GM23248 (cell line): Measurements from ENCODE around the gene NHS. TPM values are rescaled to one million over a fixed set of nuclear protein-coding genes. Genes with fewer than 3 reads are reported as not detected.

Experiments
- DNase-seq: peaks from one replicate; pipeline ENCODE4 v3.0.0-alpha.2; 2015
- H2AFZ ChIP-seq: fragments of 200-600 bp; sonication (generic); 2 replicates; pipeline ENCODE4 v1.6.1; 2016; ENCODE audit warnings: antibody characterized with exemption
- H3F3A ChIP-seq: fragments of 200-600 bp; sonication (generic); 2 replicates; pipeline ENCODE4 v1.6.1; 2016; ENCODE audit warnings: mild to moderate bottlenecking, antibody characterized with exemption, mixed run types; ENCODE audit not compliant: insufficient read depth
- H3K27ac ChIP-seq: fragments of 200-600 bp; sonication (generic); 2 replicates; pipeline ENCODE4 v1.5.1; 2016; ENCODE audit warnings: mild to moderate bottlenecking
- H3K27me3 ChIP-seq: fragments of 200-600 bp; sonication (generic); replicated peaks from 2 replicates; pipeline ENCODE4 v1.6.1; 2016; ENCODE audit warnings: mild to moderate bottlenecking; ENCODE audit not compliant: insufficient read depth
- H3K36me3 ChIP-seq: fragments of 200-600 bp; sonication (generic); 2 replicates; pipeline ENCODE4 v1.6.1; 2016; ENCODE audit warnings: low read depth, mild to moderate bottlenecking
- H3K4me1 ChIP-seq: fragments of 200-600 bp; sonication (generic); 2 replicates; pipeline ENCODE4 v1.6.1; 2016; ENCODE audit warnings: mild to moderate bottlenecking; ENCODE audit not compliant: insufficient read depth
- H3K4me2 ChIP-seq: fragments of 200-600 bp; sonication (generic); one replicate; pipeline ENCODE4 v1.6.1; 2016; ENCODE audit warnings: mild to moderate bottlenecking; ENCODE audit not compliant: unreplicated experiment
- H3K4me3 ChIP-seq: fragments of 200-600 bp; sonication (generic); 2 replicates; pipeline ENCODE4 v1.5.1; 2016; ENCODE audit warnings: mild to moderate bottlenecking
- H3K79me2 ChIP-seq: fragments of 200-600 bp; sonication (generic); 2 replicates; pipeline ENCODE4 v1.6.1; 2016; ENCODE audit warnings: mild to moderate bottlenecking; ENCODE audit not compliant: insufficient read depth
- H3K9ac ChIP-seq: fragments of 200-600 bp; sonication (generic); 2 replicates; pipeline ENCODE4 v1.6.1; 2016; ENCODE audit warnings: mild to moderate bottlenecking
- H3K9me2 ChIP-seq: fragments of 200-600 bp; sonication (generic); 2 replicates; pipeline ENCODE4 v1.6.1; 2016; ENCODE audit warnings: mixed run types, mild to moderate bottlenecking, moderate library complexity; ENCODE audit not compliant: insufficient read depth
- H3K9me3 ChIP-seq: fragments of 200-600 bp; sonication (generic); one replicate; pipeline ENCODE4 v1.6.1; 2017; ENCODE audit warnings: low read depth
- H4K20me1 ChIP-seq: fragments of 200-600 bp; sonication (generic); 2 replicates; pipeline ENCODE4 v1.6.0; 2016; ENCODE audit not compliant: insufficient read depth
- EZH2 ChIP-seq: fragments of 200-600 bp; sonication (generic); IDR thresholded peaks from 2 replicates; pipeline ENCODE4 v1.6.1; 2018; ENCODE audit warnings: antibody characterized with exemption, mild to moderate bottlenecking; ENCODE audit not compliant: insufficient read depth, poor library complexity, severe bottlenecking
- EZH2phosphoT487 ChIP-seq: fragments of 200-600 bp; sonication (generic); IDR thresholded peaks from 2 replicates; pipeline ENCODE4 v1.6.1; 2018; ENCODE audit warnings: antibody characterized with exemption, moderate library complexity, mild to moderate bottlenecking, low read depth; ENCODE audit not compliant: insufficient read depth
- WGBS, 2 experiments: methylation state at CpG; one replicate each; pipeline ENCODE4 v1.1.6; 2015 to 2017; ENCODE audit warnings: low lambda C conversion rate in 2 of 2, low coverage in 1 of 2; ENCODE audit errors: missing lambda C conversion rate in 2 of 2; 5-methylcytosine and 5-hydroxymethylcytosine counted together
- in situ Hi-C: fragments of 300-500 bp; cut with MboI; formaldehyde crosslinking; loops from 2 replicates; pipeline ENCODE4 v1.15.0; 2020
- polyA plus RNA-seq: library from polyadenylated mRNA; unstranded; fragments of >200 nt; fragmentation: Nextera tagmentation; extraction: Ambion mirVana; gene quantifications from 2 replicates; pipeline ENCODE4 v1.2.1, GENCODE V29; 2016
- total RNA-seq: library from RNA; depleted of rRNA; stranded (reverse); fragments of >200 nt; shearing (Covaris generic); gene quantifications from 2 replicates; pipeline ENCODE4 v1.2.3, GENCODE V29; 2014

The NHS gene
- total and polyA plus RNA-seq, 2 experiments from 2014 or later, result 1.0 to 5.6 TPM

- H4K20me1 ChIP-seq, result no peaks in the 10 kb centered on the region
- no peak overlapping the region for H3K9ac ChIP-seq
- H2AFZ ChIP-seq, result no peak overlapping the region
- H3K27me3 ChIP-seq, result no peaks in the 10 kb centered on the region
- no peak overlapping the region for H3K4me2 ChIP-seq
- no peaks in the 10 kb centered on the region for H3K9me3 ChIP-seq
- H3K4me3 ChIP-seq, result no peak overlapping the region
- no peak for DNase-seq
- H3K79me2 ChIP-seq, result 0 out of 2 replicates have a peak, but pooled peaks cover 5% of the 10 kb centered on the region
- no peaks in the 10 kb centered on the region for H3K9me2 ChIP-seq
- H3K36me3 ChIP-seq, result no peaks in the 10 kb centered on the region
- in situ Hi-C loops, result no loop called here
- no peaks in the 10 kb centered on the region for H3F3A ChIP-seq
- WGBS, 2 experiments, result 90 to 96% methylated on average over 2 of the region's 2 CpGs
- peaks cover 3% of the 10 kb centered on the region for H3K4me1 ChIP-seq
- no peak overlapping the region for H3K27ac ChIP-seq
- TF ChIP-seq EZH2 (no peak), EZH2phosphoT487 (no peak)
Measured at GRCh38 chrX:17448188-17448587, 73.2 kb downstream of the NHS start.

DNA sequence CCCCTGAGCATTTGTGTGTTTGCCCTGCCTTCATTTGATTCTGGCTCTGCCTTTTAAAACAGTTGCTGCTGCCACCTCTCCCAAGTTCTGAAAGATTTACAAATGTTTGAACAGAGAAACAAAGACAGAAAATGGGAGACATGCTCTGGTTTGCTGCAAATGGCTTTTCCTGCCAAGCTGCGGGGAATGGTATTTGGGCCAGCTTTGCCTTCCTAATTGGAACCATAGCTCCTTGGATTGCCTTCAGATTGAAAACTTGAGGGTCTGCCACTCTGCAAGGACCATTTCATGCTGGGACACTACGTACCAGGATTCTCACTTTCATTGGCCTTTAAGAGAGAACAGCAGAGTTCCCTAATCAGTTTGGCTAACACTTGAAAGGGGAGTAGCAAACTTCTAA lies 74.9 kb downstream of the NHS start:
- TF ChIP-seq EZH2phosphoT487, result no peak
- H3K4me2 ChIP-seq, result no peak overlapping the region
- no peaks in the 10 kb centered on the region for H3K9me3 ChIP-seq
- H3K4me1 ChIP-seq, result no peaks in the 10 kb centered on the region
- H4K20me1 ChIP-seq, result no peaks in the 10 kb centered on the region
- 81 to 92% methylated on average over 2 of the region's 2 CpGs for WGBS, 2 experiments
- H3K79me2 ChIP-seq, result 0 out of 2 replicates have a peak, but pooled peaks cover 5% of the 10 kb centered on the region
- H3K27ac ChIP-seq, result no peak overlapping the region
- H3K9me2 ChIP-seq, result no peaks in the 10 kb centered on the region
- H3K27me3 ChIP-seq, result no peaks in the 10 kb centered on the region
- no peak overlapping the region for H2AFZ ChIP-seq
- no peaks in the 10 kb centered on the region for H3F3A ChIP-seq
- no peak for DNase-seq
- in situ Hi-C loops, result no loop called here
- H3K4me3 ChIP-seq, result no peak overlapping the region
- no peaks in the 10 kb centered on the region for H3K36me3 ChIP-seq
- H3K9ac ChIP-seq, result no peak overlapping the region

DNA sequence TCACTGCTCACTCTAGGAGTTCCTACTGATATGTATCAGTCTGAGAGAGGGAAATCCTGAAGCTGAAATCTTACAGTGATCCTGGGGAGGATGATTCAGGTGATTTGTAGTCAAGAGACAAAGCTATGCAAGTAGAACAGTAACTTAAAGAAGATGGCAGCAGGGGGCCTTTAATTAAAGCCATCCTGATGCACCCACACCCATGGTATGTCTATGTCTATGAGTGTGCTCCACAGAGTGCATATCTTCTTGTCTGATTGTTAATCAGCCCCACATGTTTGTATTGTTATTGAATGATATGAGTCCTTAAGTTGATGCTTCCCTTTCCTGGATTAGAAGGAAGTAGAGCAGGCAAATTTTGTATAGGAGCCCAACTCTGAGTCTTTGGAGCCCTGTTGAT lies 78.8 kb downstream of the NHS start:
- H3K79me2 ChIP-seq, result 0 out of 2 replicates have a peak, but pooled peaks cover 8% of the 10 kb centered on the region
- H3F3A ChIP-seq, result peaks cover 3% of the 10 kb centered on the region; the same call in 1 of the 2 replicates
- H3K9ac ChIP-seq, result no peak overlapping the region
- no peaks in the 10 kb centered on the region for H3K9me3 ChIP-seq
- no peaks in the 10 kb centered on the region for H3K36me3 ChIP-seq
- DNase-seq, result no peak
- H3K27me3 ChIP-seq, result no peaks in the 10 kb centered on the region
- H3K4me3 ChIP-seq, result no peak overlapping the region
- H3K4me2 ChIP-seq, result no peak overlapping the region
- H4K20me1 ChIP-seq, result no peaks in the 10 kb centered on the region
- TF ChIP-seq EZH2, result no peak
- TF ChIP-seq EZH2phosphoT487, result no peak
- in situ Hi-C loops, result no loop called here
- no peak overlapping the region for H3K27ac ChIP-seq
- H3K9me2 ChIP-seq, result no peaks in the 10 kb centered on the region
- H3K4me1 ChIP-seq, result peaks cover 4% of the 10 kb centered on the region
- no peak overlapping the region for H2AFZ ChIP-seq

DNA sequence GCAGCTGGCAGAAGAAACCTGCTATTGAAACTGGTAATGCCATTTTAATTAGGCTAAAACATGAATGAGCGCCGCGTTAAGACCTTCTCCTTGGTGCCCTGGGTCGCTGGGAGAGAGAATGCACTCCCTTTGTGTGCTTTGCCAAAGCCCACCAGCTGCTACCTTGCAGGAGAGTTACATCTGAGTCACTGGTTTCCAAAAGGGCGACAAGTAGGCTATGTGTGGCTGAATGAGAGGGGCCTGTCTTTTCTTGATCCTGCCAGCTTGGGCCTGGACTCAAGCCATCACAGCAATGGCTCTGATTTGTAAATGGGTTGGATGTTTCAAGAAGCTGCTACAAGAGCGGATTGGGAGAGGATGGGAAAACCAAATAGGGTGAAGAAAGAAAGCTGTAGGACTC lies 81.5 kb downstream of the NHS start:
- Histone ChIP-seq H3K27ac (no peak overlapping the region), H3K4me2 (no peak overlapping the region), H3K4me3 (no peak overlapping the region), H3K79me2 (0 out of 2 replicates have a peak, but pooled peaks cover 3% of the 10 kb centered on the region), H4K20me1 (no peaks in the 10 kb centered on the region), H3K27me3 (no peaks in the 10 kb centered on the region), H3F3A (peaks cover 15% of the 10 kb centered on the region; the same call in 1 of the 2 replicates), H2AFZ (no peak overlapping the region), H3K4me1 (peaks cover 17% of the 10 kb centered on the region), H3K9me2 (no peaks in the 10 kb centered on the region), H3K9ac (no peak overlapping the region), H3K36me3 (no peaks in the 10 kb centered on the region), H3K9me3 (no peaks in the 10 kb centered on the region)
- TF ChIP-seq EZH2phosphoT487 (no peak), EZH2 (no peak)
- in situ Hi-C loops, result no loop called here
- no peak for DNase-seq
- WGBS, 2 experiments, result 96 to 98% methylated on average over 5 to 6 of the region's 6 CpGs

GRCh38 chrX:17459008-17459611 lies 84.1 kb downstream of the NHS start:
- H3F3A ChIP-seq, result peaks cover 15% of the 10 kb centered on the region; the same call in 1 of the 2 replicates
- H3K4me2 ChIP-seq, result peak overlapping the region; percentile 68
- no peaks in the 10 kb centered on the region for H3K27me3 ChIP-seq
- peak overlapping the region; percentile 71 for H3K9ac ChIP-seq
- H2AFZ ChIP-seq, result 0 out of 2 replicates have a peak overlapping the region, but pooled peaks have one; percentile 36
- in situ Hi-C loops, result no loop called here
- peaks cover 24% of the 10 kb centered on the region for H3K4me1 ChIP-seq
- WGBS, 2 experiments, result 3 to 4% methylated on average over 4 of the region's 4 CpGs
- no peak for TF ChIP-seq EZH2
- no peaks in the 10 kb centered on the region for H3K36me3 ChIP-seq
- H3K79me2 ChIP-seq, result peaks cover 15% of the 10 kb centered on the region; the same call in 1 of the 2 replicates
- peak overlapping the region; percentile 44 for H3K4me3 ChIP-seq
- H4K20me1 ChIP-seq, result no peaks in the 10 kb centered on the region
- H3K27ac ChIP-seq, result peak overlapping the region; percentile 90
- no peaks in the 10 kb centered on the region for H3K9me3 ChIP-seq
- DNase-seq, result peak; percentile 70
- no peaks in the 10 kb centered on the region for H3K9me2 ChIP-seq
